ENCODE results near the gene ARID2.

DNA sequence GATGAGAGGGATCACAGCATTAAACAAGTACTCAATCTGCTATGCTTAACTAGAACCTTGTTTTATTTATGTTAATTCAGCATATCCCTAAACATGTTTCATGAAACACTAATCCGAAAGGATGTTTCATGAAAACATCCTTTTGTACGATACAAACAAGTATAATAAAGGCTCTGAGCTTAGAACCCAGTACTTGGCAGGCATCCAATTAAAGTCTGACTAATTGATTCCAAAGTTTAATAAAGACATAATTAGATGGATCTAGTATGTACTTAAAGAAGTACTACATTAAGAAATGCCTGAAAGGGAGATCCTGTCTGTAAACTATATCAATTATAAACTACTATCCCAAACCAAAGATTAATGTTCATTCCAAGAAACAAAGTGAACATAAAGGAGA is 209.1 kb downstream of the ARID2 start:
- TF ChIP-seq POLR2A (IDR thresholded peaks at IDR 0.05), result no peak
- TF ChIP-seq, protein P1, sequence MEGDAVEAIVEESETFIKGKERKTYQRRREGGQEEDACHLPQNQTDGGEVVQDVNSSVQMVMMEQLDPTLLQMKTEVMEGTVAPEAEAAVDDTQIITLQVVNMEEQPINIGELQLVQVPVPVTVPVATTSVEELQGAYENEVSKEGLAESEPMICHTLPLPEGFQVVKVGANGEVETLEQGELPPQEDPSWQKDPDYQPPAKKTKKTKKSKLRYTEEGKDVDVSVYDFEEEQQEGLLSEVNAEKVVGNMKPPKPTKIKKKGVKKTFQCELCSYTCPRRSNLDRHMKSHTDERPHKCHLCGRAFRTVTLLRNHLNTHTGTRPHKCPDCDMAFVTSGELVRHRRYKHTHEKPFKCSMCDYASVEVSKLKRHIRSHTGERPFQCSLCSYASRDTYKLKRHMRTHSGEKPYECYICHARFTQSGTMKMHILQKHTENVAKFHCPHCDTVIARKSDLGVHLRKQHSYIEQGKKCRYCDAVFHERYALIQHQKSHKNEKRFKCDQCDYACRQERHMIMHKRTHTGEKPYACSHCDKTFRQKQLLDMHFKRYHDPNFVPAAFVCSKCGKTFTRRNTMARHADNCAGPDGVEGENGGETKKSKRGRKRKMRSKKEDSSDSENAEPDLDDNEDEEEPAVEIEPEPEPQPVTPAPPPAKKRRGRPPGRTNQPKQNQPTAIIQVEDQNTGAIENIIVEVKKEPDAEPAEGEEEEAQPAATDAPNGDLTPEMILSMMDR (IDR thresholded peaks at IDR 0.05), result no peak
